ENCODE measurements around the gene HEATR5A. TPM values are rescaled to one million over a fixed set of nuclear protein-coding genes. Genes with fewer than 3 reads are reported as not detected.
A peak's percentile ranks its signal among the peaks of the same experiment; 100 is the strongest.
"Not testable (repeated sequence)": the region's sequence is repeated elsewhere in the genome, so short reads cannot be mapped to it uniquely, and the experiment has no call there.

The HEATR5A gene
- total RNA-seq, 1 donor from 2014 or later = 15.8 TPM

DNA sequence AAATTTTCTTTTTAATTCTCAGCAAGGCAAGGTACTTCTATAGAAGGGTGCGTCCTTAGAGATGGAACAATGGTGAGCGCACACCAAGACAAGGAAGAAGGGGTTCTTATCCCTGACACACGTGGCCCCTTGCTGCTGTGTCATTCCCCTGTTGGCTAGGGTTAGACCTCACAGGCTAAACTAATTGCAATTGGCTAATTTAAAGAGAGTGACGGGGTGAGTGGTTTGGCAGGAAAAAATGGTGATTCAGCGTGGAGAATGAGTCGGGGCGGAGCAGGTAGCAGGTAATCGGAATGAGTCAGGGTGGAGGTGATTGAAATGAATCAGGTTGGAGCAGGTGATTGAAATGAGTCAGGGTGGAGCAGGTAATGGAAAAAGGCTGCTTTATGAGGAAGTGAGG lies 176.5 kb downstream of the HEATR5A start:
- TF ChIP-seq, protein P1, sequence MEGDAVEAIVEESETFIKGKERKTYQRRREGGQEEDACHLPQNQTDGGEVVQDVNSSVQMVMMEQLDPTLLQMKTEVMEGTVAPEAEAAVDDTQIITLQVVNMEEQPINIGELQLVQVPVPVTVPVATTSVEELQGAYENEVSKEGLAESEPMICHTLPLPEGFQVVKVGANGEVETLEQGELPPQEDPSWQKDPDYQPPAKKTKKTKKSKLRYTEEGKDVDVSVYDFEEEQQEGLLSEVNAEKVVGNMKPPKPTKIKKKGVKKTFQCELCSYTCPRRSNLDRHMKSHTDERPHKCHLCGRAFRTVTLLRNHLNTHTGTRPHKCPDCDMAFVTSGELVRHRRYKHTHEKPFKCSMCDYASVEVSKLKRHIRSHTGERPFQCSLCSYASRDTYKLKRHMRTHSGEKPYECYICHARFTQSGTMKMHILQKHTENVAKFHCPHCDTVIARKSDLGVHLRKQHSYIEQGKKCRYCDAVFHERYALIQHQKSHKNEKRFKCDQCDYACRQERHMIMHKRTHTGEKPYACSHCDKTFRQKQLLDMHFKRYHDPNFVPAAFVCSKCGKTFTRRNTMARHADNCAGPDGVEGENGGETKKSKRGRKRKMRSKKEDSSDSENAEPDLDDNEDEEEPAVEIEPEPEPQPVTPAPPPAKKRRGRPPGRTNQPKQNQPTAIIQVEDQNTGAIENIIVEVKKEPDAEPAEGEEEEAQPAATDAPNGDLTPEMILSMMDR (IDR thresholded peaks at IDR 0.05; ENCODE audit: insufficient read depth, low read length, severe bottlenecking) = no peak
- FAIRE-seq = no peak
- DNase-seq (ENCODE audit: low read depth) = peak; percentile 99
- H3K36me3 ChIP-seq (ENCODE audit: control insufficient read depth, insufficient read depth, low read length) = no peaks in the 10 kb centered on the region
- no peaks in the 10 kb centered on the region for H3K27me3 ChIP-seq (ENCODE audit: control insufficient read depth, insufficient read depth, low read length)
- no peak overlapping the region for H3K4me3 ChIP-seq (ENCODE audit: low read depth, low read length)

DNA sequence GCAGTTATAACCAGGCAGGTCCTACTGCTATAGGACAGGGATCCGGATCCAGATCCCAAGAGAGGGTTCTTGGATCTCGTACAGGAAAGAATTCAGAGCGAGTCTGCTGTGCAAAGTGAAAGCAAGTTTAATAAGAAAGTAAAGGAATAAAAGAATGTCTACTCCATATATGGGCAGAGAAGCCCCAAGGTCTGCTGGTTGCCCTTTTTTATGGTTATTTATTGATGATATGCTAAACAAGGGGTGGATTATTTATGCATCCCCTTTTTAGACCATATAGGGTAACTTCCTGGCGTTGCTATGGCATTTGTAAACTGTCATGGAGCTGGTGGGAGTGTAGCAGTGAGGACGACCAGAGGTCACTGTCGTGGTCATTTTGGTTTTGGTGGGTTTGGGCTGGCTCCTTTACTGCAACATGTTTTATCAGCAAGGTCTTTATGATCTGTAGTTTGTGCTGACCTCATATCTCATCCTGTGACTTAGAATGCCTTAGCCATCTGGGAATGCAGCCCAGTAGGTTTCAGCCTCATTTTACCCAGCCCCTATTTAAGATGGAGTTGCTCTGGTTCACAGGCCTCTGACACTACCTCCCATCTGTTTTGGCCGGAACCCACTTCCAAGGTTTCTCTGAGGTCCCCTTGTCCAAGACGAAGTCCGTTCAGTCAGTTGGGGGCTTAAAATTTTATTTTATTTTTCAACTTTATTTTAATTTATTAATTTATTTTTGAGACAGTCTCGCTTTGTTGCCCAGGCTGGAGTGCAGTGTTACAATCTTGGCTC lies 178.0 kb downstream of the HEATR5A start:
- H3K27me3 ChIP-seq (ENCODE audit: control insufficient read depth, insufficient read depth, low read length); DNase-seq (ENCODE audit: low read depth); FAIRE-seq; H3K36me3 ChIP-seq (ENCODE audit: control insufficient read depth, insufficient read depth, low read length); H3K4me3 ChIP-seq (ENCODE audit: low read depth, low read length): not testable (repeated sequence)

Other genes with a start within 250 kb of the HEATR5A start
- gene HECTD1, start 212.8 kb downstream of the HEATR5A start, total RNA-seq = 291 and 353 TPM in 2 replicates
- gene DTD2, start 37.0 kb upstream of the HEATR5A start, total RNA-seq = 36.2 and 57.9 TPM in 2 replicates
- gene GPR33, start 67.5 kb upstream of the HEATR5A start, total RNA-seq = not detected in 2 replicates
- 9.5 and 12.4 TPM in 2 replicates for gene NUBPL, start 140.9 kb upstream of the HEATR5A start, total RNA-seq

Measured in bronchial epithelial cell (primary cell).